GM19240 (cell line): Measurements from ENCODE around the gene NANP.
"Not testable (repeated sequence)": the region's sequence is repeated elsewhere in the genome, so short reads cannot be mapped to it uniquely, and the experiment has no call there.

Experiments used
- DNase-seq: peaks from one replicate; pipeline ENCODE4 v3.0.0; 2011; ENCODE audit warnings: low spot score; ENCODE audit not compliant: insufficient read length

NANP gene

GRCh38 chr20:25606094-25606695, 17.6 kb downstream of the NANP start:
- no peak for DNase-seq

- no peak for DNase-seq
These were observed 18.7 kb downstream of the NANP start for GRCh38 chr20:25605148-25605547.

GRCh38 chr20:25604611-25605010, 19.2 kb downstream of the NANP start:
- no peak for DNase-seq

- not testable (repeated sequence) for DNase-seq
These were observed 20.9 kb downstream of the NANP start for GRCh38 chr20:25602914-25603309.

GRCh38 chr20:25602191-25602913, 21.5 kb downstream of the NANP start:
- not testable (repeated sequence) for DNase-seq

- DNase-seq, result no peak
These were observed 22.2 kb downstream of the NANP start for GRCh38 chr20:25601659-25602058.

GRCh38 chr20:25600632-25601031, 23.2 kb downstream of the NANP start:
- DNase-seq, result no peak

- no peak for DNase-seq
These were observed 31.5 kb downstream of the NANP start for GRCh38 chr20:25592135-25592852.

GRCh38 chr20:25590778-25591177, 33.0 kb downstream of the NANP start:
- DNase-seq, result not testable (repeated sequence)

GRCh38 chr20:25588491-25588890, 35.3 kb downstream of the NANP start:
- no peak for DNase-seq

GRCh38 chr20:25587536-25587935, 36.3 kb downstream of the NANP start:
- DNase-seq, result no peak

GRCh38 chr20:25586877-25587276, 36.9 kb downstream of the NANP start:
- DNase-seq, result no peak

GRCh38 chr20:25584905-25585704, 38.7 kb downstream of the NANP start, which contains the start of gene NINL:
Gene NINL, minus strand, starts transcription at chr20:25585531. Its CDS starts 58,944 bp downstream, at chr20:25526587.
- DNase-seq, result no peak

GRCh38 chr20:25583607-25584006, 40.2 kb downstream of the NANP start:
- DNase-seq, result not testable (repeated sequence)

- no peak for DNase-seq
These were observed 43.1 kb downstream of the NANP start for GRCh38 chr20:25580711-25581110.

GRCh38 chr20:25579081-25579770, 44.6 kb downstream of the NANP start:
- DNase-seq, result no peak

GRCh38 chr20:25576783-25577530, 46.9 kb downstream of the NANP start:
- no peak for DNase-seq

GRCh38 chr20:25574411-25574810, 49.4 kb downstream of the NANP start:
- no peak for DNase-seq

GRCh38 chr20:25573288-25574251, 50.2 kb downstream of the NANP start:
- DNase-seq, result no peak
